Panc1 (cell line): Measurements from ENCODE around the gene CDH12. TPM values are rescaled to one million over a fixed set of nuclear protein-coding genes. Genes with fewer than 3 reads are reported as not detected.
"Not testable (repeated sequence)": the region's sequence is repeated elsewhere in the genome, so short reads cannot be mapped to it uniquely, and the experiment has no call there.

ENCODE experiments used
- ATAC-seq: fragments of 200-7000 bp; cut with Tn5 transposase; 2 replicates; pipeline ENCODE4 v1.9.1; 2020; ENCODE audit warnings: mild to moderate bottlenecking, moderate library complexity
- BruUV-seq: library from RNA; stranded (reverse); fragments of 400-500 nt; replicated peaks from 2 replicates; lab custom pipeline; 2021; lab: Mats Ljungman, UMichigan
- CTCF ChIA-PET: fragments of 300-600 bp; sonication (Branson Sonifier 250); formaldehyde crosslinking; loops from one replicate; lab custom pipeline; 2022; ENCODE audit warnings: antibody characterized with exemption; lab: Charles Lee
- POLR2A ChIA-PET: fragments of 300-600 bp; sonication (Branson Sonifier 250); formaldehyde crosslinking; loops from one replicate; lab custom pipeline; 2022; ENCODE audit warnings: antibody characterized with exemption; lab: Charles Lee
- DNase-seq: peaks from one replicate; pipeline ENCODE4 v3.0.0-alpha.2; 2010; ENCODE audit warnings: low read depth, low spot score
- H3K27ac ChIP-seq: 2 replicates; pipeline ENCODE4 v1.5.1; 2011; ENCODE audit warnings: mild to moderate bottlenecking, low read length, inconsistent platforms
- H3K27me3 ChIP-seq: fragments of 200-500 bp; sonication (Bioruptor generic); 2 replicates; pipeline ENCODE4 v1.6.0; 2014; ENCODE audit warnings: low read length, inconsistent platforms; ENCODE audit not compliant: control insufficient read depth, insufficient read depth
- H3K36me3 ChIP-seq: fragments of 200-500 bp; sonication (Bioruptor generic); 2 replicates; pipeline ENCODE4 v1.5.1; 2014; ENCODE audit warnings: inconsistent platforms, mild to moderate bottlenecking, low read length, moderate library complexity; ENCODE audit not compliant: control insufficient read depth, insufficient read depth
- H3K4me1 ChIP-seq: 2 replicates; pipeline ENCODE4 v1.5.1; 2011; ENCODE audit warnings: inconsistent platforms, mild to moderate bottlenecking, low read length, moderate library complexity; ENCODE audit not compliant: control insufficient read depth, insufficient read depth
- H3K4me3 ChIP-seq, 2 experiments: 2 replicates each; pipeline ENCODE4 v1.5.1; 2011 to 2012; ENCODE audit warnings: low read depth in 2 of 2, low read length in 2 of 2, mild to moderate bottlenecking in 2 of 2, inconsistent platforms in 1 of 2, moderate library complexity in 1 of 2
- H3K9me3 ChIP-seq: fragments of 200-500 bp; sonication (Bioruptor generic); 2 replicates; pipeline ENCODE4 v1.5.1; 2014; ENCODE audit warnings: low read depth, mild to moderate bottlenecking, inconsistent platforms, low read length, moderate library complexity; ENCODE audit not compliant: control insufficient read depth, insufficient read depth
- POLR2AphosphoS5 ChIP-seq: IDR thresholded peaks from 2 replicates; pipeline ENCODE4 v1.6.1; 2012; ENCODE audit warnings: mild to moderate bottlenecking, low read depth, low read length, moderate library complexity
- REST ChIP-seq, 2 experiments: IDR thresholded peaks; 2 replicates each; pipeline ENCODE4 v1.6.1; 2011 to 2012; ENCODE audit warnings: low read depth in 2 of 2, control low read depth in 1 of 2, low read length in 1 of 2, mild to moderate bottlenecking in 1 of 2, moderate library complexity in 1 of 2; ENCODE audit not compliant: insufficient read depth in 1 of 2
- SIN3A ChIP-seq: IDR thresholded peaks from 2 replicates; pipeline ENCODE4 v1.6.1; 2012; ENCODE audit warnings: low read depth, mild to moderate bottlenecking, low read length, moderate library complexity, borderline replicate concordance; ENCODE audit not compliant: insufficient read depth
- TCF7L2 ChIP-seq: IDR thresholded peaks from 2 replicates; pipeline ENCODE4 v1.6.1; 2011; ENCODE audit warnings: mild to moderate bottlenecking, low read depth, low read length, inconsistent platforms
- in situ Hi-C: cut with HindIII; loops from 2 replicates; pipeline ENCODE4 v1.10.0; 2016; ENCODE audit warnings: low sequenced_read_pairs, low pct_unique_long_range_greater_than_20kb
- intact Hi-C: fragments of 100-400 bp; cut with micrococcal nuclease; formaldehyde crosslinking; loops from one replicate; pipeline ENCODE4 v1.10.0; 2022; ENCODE audit not compliant: unreplicated experiment
- total RNA-seq: library from RNA; stranded (reverse); gene quantifications from one replicate; pipeline ENCODE4 v1.2.1, GENCODE V29; 2021; ENCODE audit not compliant: unreplicated experiment
- TF ChIP-seq, protein P1 (sequence below): fragments of 450-650 bp; IDR thresholded peaks from 2 replicates; pipeline ENCODE4 v1.5.1; 2017; ENCODE audit warnings: mild to moderate bottlenecking

The CDH12 gene
- total RNA-seq, 1 experiment from 2014 or later, result not detected

DNA sequence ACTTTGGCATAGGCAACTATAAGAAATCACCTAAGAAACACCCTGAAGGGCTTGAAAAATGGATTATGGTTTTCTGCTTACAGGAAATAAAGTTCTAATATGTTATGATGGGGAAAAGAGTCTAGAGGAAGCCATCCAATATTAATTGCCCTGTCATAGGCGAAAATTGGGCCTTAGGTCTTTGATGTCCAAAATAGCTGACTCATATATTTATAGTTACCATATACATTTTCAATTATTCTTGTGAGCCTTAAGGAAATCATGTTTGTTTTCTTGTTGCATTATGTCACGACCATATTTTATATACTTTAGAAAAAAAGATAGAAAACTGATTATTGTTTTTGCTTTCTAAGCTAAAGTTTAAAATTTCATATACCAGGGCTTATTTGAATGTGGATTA is 509.1 kb downstream of the CDH12 start:
- no peak overlapping the region for H3K4me3 ChIP-seq
- ChIA-PET POLR2A (no interaction called here), CTCF (no interaction called here)
- no peak for DNase-seq
- no peak overlapping the region for H3K27ac ChIP-seq
- no peaks in the 10 kb centered on the region for H3K4me1 ChIP-seq
- TF ChIP-seq SIN3A (no peak), REST (IDR thresholded peaks at IDR 0.05; ENCODE audit: insufficient read depth in 1 of 2, low read depth in 2 of 2, low read length in 1 of 2) (no peak)
- TF ChIP-seq, protein P1, sequence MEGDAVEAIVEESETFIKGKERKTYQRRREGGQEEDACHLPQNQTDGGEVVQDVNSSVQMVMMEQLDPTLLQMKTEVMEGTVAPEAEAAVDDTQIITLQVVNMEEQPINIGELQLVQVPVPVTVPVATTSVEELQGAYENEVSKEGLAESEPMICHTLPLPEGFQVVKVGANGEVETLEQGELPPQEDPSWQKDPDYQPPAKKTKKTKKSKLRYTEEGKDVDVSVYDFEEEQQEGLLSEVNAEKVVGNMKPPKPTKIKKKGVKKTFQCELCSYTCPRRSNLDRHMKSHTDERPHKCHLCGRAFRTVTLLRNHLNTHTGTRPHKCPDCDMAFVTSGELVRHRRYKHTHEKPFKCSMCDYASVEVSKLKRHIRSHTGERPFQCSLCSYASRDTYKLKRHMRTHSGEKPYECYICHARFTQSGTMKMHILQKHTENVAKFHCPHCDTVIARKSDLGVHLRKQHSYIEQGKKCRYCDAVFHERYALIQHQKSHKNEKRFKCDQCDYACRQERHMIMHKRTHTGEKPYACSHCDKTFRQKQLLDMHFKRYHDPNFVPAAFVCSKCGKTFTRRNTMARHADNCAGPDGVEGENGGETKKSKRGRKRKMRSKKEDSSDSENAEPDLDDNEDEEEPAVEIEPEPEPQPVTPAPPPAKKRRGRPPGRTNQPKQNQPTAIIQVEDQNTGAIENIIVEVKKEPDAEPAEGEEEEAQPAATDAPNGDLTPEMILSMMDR, result no peak
- H3K36me3 ChIP-seq, result no peaks in the 10 kb centered on the region
- in situ Hi-C loops, result no loop called here
- intact Hi-C loops, result no loop called here
- H3K9me3 ChIP-seq, result no peaks in the 10 kb centered on the region
- ATAC-seq, result no peak
- H3K27me3 ChIP-seq, result no peaks in the 10 kb centered on the region
- no TSS peak for BruUV-seq

DNA sequence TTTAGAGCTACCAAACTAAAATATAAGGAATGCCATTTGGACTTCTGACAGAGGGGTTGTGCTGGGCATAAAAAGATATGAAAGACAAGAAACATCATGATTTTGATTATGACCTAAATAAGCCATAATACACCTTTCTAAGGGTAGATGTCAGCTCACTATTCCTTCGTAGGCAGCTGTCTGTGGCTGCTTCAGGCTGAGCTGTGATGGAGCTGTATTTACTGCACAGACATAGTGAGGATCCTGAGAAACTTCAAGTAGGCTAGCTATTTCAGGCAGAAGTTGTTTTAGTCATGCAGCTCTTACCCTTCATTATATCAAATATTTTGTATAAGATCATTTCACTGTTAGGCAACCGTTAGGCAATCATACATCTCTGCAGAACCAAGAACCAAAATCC is 511.7 kb downstream of the CDH12 start:
- TF ChIP-seq REST (IDR thresholded peaks at IDR 0.05; ENCODE audit: insufficient read depth in 1 of 2, low read depth in 2 of 2, low read length in 1 of 2) (no peak), POLR2AphosphoS5 (no peak), TCF7L2 (no peak), SIN3A (no peak)
- TF ChIP-seq, protein P1, result no peak
- no peak overlapping the region for H3K27ac ChIP-seq
- H3K36me3 ChIP-seq, result no peaks in the 10 kb centered on the region
- DNase-seq (no peak), ATAC-seq (no peak)
- no peak overlapping the region for H3K4me3 ChIP-seq
- H3K4me1 ChIP-seq, result no peaks in the 10 kb centered on the region
- H3K9me3 ChIP-seq, result no peaks in the 10 kb centered on the region
- intact Hi-C loops (no loop called here), in situ Hi-C loops (no loop called here)
- no peaks in the 10 kb centered on the region for H3K27me3 ChIP-seq
- POLR2A ChIA-PET, result no interaction called here
- CTCF ChIA-PET, result no interaction called here
- BruUV-seq, result no TSS peak

GRCh38 chr5:22332949-22333348 is 520.2 kb downstream of the CDH12 start:
- CTCF ChIA-PET, result not testable (repeated sequence)

More at GRCh38 chr5:22332949-22333348, 520.2 kb downstream of the CDH12 start:
- ATAC-seq, H3K27me3 ChIP-seq, H3K4me1 ChIP-seq, intact Hi-C loops, H3K36me3 ChIP-seq, in situ Hi-C loops, H3K9me3 ChIP-seq, H3K27ac ChIP-seq, H3K4me3 ChIP-seq, DNase-seq, BruUV-seq: not testable (repeated sequence)
- POLR2A ChIA-PET, result interaction anchor here (0.7 kb wide), 1 partner anchor 798 kb away, joined by 3 read pairs; no protein-coding TSS in a partner anchor
